ENCODE data around the gene SYTL5. TPM values are rescaled to one million over a fixed set of nuclear protein-coding genes. Genes with fewer than 3 reads are reported as not detected.

The SYTL5 gene
- total and polyA plus RNA-seq, 2 experiments from 2014 or later = 0.23 to 0.35 TPM

DNA sequence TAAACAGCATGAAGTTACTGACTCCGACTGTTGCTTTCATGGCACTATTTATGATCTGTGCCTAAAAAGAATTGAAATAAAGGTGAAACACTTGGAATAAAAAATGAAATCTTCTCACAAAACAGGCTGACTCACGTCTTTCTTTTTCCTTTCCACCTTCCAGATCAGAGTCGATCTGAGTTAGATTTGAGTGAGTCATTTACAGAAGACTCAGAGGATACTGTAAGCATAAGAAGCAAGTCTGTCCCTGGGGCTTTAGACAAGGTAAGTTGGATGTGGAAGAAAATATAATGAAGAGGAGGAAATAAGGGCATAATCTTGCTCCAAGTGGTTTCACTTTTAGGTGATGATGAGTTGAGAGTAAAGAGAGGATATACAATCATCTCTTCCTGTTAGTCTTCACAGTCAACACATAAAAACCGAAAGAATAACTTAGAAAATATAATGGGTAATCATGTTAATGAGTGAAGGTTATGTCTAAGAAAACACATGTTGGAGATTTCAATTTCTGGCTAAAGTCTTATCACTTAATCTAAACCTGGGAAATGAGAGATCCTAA, 89.7 kb downstream of the SYTL5 start:
- ATAC-seq (no peak), DNase-seq (ENCODE audit: low spot score) (no peak)
- no peak overlapping the region for H3K4me2 ChIP-seq
- no peaks in the 10 kb centered on the region for H3K4me1 Mint-ChIP-seq
- no peak for TF ChIP-seq POLR2AphosphoS5 (IDR thresholded peaks at IDR 0.05; ENCODE audit: low read depth)
- TF ChIP-seq, protein P1, sequence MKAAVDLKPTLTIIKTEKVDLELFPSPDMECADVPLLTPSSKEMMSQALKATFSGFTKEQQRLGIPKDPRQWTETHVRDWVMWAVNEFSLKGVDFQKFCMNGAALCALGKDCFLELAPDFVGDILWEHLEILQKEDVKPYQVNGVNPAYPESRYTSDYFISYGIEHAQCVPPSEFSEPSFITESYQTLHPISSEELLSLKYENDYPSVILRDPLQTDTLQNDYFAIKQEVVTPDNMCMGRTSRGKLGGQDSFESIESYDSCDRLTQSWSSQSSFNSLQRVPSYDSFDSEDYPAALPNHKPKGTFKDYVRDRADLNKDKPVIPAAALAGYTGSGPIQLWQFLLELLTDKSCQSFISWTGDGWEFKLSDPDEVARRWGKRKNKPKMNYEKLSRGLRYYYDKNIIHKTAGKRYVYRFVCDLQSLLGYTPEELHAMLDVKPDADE (IDR thresholded peaks at IDR 0.05) = no peak
- TF ChIP-seq JUNB (IDR thresholded peaks at IDR 0.05; ENCODE audit: unreplicated experiment) = no peak
- no peak for TF ChIP-seq ZNF331 (CRISPR knock-in tag; IDR thresholded peaks at IDR 0.05; ENCODE audit: low read depth)
- TF ChIP-seq, protein P2, sequence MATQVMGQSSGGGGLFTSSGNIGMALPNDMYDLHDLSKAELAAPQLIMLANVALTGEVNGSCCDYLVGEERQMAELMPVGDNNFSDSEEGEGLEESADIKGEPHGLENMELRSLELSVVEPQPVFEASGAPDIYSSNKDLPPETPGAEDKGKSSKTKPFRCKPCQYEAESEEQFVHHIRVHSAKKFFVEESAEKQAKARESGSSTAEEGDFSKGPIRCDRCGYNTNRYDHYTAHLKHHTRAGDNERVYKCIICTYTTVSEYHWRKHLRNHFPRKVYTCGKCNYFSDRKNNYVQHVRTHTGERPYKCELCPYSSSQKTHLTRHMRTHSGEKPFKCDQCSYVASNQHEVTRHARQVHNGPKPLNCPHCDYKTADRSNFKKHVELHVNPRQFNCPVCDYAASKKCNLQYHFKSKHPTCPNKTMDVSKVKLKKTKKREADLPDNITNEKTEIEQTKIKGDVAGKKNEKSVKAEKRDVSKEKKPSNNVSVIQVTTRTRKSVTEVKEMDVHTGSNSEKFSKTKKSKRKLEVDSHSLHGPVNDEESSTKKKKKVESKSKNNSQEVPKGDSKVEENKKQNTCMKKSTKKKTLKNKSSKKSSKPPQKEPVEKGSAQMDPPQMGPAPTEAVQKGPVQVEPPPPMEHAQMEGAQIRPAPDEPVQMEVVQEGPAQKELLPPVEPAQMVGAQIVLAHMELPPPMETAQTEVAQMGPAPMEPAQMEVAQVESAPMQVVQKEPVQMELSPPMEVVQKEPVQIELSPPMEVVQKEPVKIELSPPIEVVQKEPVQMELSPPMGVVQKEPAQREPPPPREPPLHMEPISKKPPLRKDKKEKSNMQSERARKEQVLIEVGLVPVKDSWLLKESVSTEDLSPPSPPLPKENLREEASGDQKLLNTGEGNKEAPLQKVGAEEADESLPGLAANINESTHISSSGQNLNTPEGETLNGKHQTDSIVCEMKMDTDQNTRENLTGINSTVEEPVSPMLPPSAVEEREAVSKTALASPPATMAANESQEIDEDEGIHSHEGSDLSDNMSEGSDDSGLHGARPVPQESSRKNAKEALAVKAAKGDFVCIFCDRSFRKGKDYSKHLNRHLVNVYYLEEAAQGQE (IDR thresholded peaks at IDR 0.05; ENCODE audit: unreplicated experiment) = no peak
- no peak for TF ChIP-seq STAT1 (IDR thresholded peaks at IDR 0.05; ENCODE audit: unreplicated experiment)
- TF ChIP-seq EZH2phosphoT487 (IDR thresholded peaks at IDR 0.05; ENCODE audit: unreplicated experiment) = no peak
- TF ChIP-seq ZNF462 (CRISPR knock-in tag; IDR thresholded peaks at IDR 0.05) = no peak
- TF ChIP-seq ZNF114 (CRISPR knock-in tag; IDR thresholded peaks at IDR 0.05) = no peak
- no peak for TF ChIP-seq CREB1 (CRISPR knock-in tag; IDR thresholded peaks at IDR 0.05; ENCODE audit: low read depth)
- TF ChIP-seq EZH2 (IDR thresholded peaks at IDR 0.05; ENCODE audit: low read depth, unreplicated experiment) = no peak
- TF ChIP-seq CTCF (conservative IDR thresholded peaks at IDR 0.05; ENCODE audit: low read depth in 2 of 2) = no peak
- TF ChIP-seq NANOG (IDR thresholded peaks at IDR 0.05; ENCODE audit: borderline replicate concordance) = no peak
- H3K27ac ChIP-seq (ENCODE audit: low read depth) = no peak overlapping the region
- no peaks in the 10 kb centered on the region for H3K27me3 ChIP-seq (ENCODE audit: insufficient read depth)
- no peak overlapping the region for H3K4me3 Mint-ChIP-seq
- H3K4me1 ChIP-seq (ENCODE audit: insufficient read depth) = no peaks in the 10 kb centered on the region
- H3K9me2 ChIP-seq (ENCODE audit: insufficient read depth) = no peaks in the 10 kb centered on the region
- H3K27me3 Mint-ChIP-seq (ENCODE audit: insufficient read depth, low read depth, poor library complexity) = no peaks in the 10 kb centered on the region
- H3K4me3 ChIP-seq = no peak overlapping the region
- H3K27ac Mint-ChIP-seq = no peak overlapping the region; the same call in 1 of the 2 replicates
- H4K20me1 ChIP-seq (replicated peaks; ENCODE audit: insufficient read depth) = no peaks in the 10 kb centered on the region
- H2AFZ ChIP-seq = no peak overlapping the region
- no peaks in the 10 kb centered on the region for H3K36me3 Mint-ChIP-seq (ENCODE audit: low read depth)
- H3K79me2 ChIP-seq (replicated peaks; ENCODE audit: insufficient read depth) = no peaks in the 10 kb centered on the region
- no peaks in the 10 kb centered on the region; the same call in 2 of the 3 replicates for H3K9me3 Mint-ChIP-seq
- H3F3A ChIP-seq (replicated peaks; ENCODE audit: low read depth) = no peaks in the 10 kb centered on the region
- no peaks in the 10 kb centered on the region for H3K36me3 ChIP-seq (ENCODE audit: insufficient read depth)

Data from GM23338 (cell line).